ENCODE measurements around the gene TTC23.
A peak's percentile ranks its signal among the peaks of the same experiment; 100 is the strongest.
"Not testable (repeated sequence)": the region's sequence is repeated elsewhere in the genome, so short reads cannot be mapped to it uniquely, and the experiment has no call there.

The TTC23 gene

DNA sequence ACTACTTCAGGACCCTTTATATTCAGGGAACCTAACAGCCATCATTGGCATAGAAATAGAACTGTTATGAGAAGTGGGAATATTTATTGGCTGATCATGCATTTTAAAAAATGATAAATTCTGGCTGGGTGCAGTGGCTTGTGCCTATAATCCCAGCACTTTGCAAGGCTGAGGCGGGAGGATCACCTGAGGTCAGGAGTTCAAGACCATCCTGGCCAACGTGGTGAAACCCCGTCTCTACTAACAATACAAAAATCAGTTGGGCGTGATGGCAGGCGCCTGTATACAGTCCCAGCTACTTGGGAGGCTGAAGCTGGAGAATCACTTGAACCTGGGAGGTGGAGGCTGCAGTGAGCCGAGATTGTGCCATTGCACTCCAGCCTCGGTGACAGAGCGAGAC is 137.7 kb downstream of the TTC23 start:
- not testable (repeated sequence) for H3K9me3 ChIP-seq (ENCODE audit: control insufficient read depth in 2 of 2, low read length in 2 of 2); H3K27me3 ChIP-seq (ENCODE audit: control insufficient read depth in 1 of 2, insufficient read depth in 2 of 2, low read length in 2 of 2)
- H3K4me3 ChIP-seq (ENCODE audit: low read length in 2 of 2): peak overlapping the region; percentile 77 to 91
- H3K9ac ChIP-seq (ENCODE audit: low read length in 2 of 2): peak overlapping the region; percentile 13 to 97
- peak overlapping the region; percentile 98 for H3K27ac ChIP-seq (ENCODE audit: low read length)
- peaks cover 83% of the 10 kb centered on the region for H3K4me1 ChIP-seq (ENCODE audit: control insufficient read depth, insufficient read depth, low read length)
- peaks cover 47 to 49% of the 10 kb centered on the region in 2 donors for H3K36me3 ChIP-seq (ENCODE audit: control insufficient read depth in 2 of 2, insufficient read depth in 2 of 2, low read length in 2 of 2)

DNA sequence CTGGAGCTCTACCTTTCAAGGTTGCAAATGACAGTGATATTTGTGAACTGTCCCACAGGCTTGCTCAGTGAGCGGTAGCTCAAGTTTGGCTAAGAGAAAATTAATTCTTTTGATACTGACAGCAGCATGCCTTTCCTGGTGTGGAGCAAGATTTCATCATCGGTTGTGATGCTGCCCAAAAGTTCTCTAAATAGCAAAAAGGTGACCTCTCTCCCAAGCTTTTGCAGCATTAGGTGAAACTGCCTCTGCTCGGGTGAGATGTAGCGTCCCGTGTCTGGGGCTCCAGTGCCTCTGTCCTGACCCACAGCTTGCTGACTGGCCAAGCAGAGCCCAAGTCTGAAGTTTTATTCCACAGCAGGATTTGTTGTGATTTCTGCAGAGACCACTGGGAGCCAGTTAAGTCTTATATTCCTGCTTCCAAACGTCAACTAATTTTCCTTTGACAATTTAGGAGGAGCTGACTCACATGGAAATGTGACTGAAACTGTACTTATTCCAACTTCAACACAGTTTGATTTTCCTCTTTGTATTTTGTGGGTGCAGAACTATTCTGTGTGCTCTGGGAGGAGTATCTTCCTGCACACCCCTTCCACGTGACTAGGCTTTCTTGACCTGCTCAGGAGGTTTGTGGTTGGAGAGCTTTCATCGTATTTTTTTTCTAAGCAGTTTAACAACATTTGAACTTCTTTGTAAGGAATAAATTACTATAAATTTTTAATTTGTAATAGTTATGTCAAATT is 138.6 kb downstream of the TTC23 start:
- H3K9me3 ChIP-seq (ENCODE audit: control insufficient read depth in 2 of 2, low read length in 2 of 2): no peaks in the 10 kb centered on the region
- H3K27me3 ChIP-seq (ENCODE audit: control insufficient read depth in 1 of 2, insufficient read depth in 2 of 2, low read length in 2 of 2): no peaks in the 10 kb centered on the region
- peak overlapping the region; percentile 98 for H3K27ac ChIP-seq (ENCODE audit: low read length)
- H3K36me3 ChIP-seq (ENCODE audit: control insufficient read depth in 2 of 2, insufficient read depth in 2 of 2, low read length in 2 of 2): peaks cover 39 to 47% of the 10 kb centered on the region in 2 donors
- H3K9ac ChIP-seq (ENCODE audit: low read length in 2 of 2): peak overlapping the region; percentile 47 to 97
- peaks cover 82% of the 10 kb centered on the region for H3K4me1 ChIP-seq (ENCODE audit: control insufficient read depth, insufficient read depth, low read length)
- peak overlapping the region; percentile 77 to 91 for H3K4me3 ChIP-seq (ENCODE audit: low read length in 2 of 2)

DNA sequence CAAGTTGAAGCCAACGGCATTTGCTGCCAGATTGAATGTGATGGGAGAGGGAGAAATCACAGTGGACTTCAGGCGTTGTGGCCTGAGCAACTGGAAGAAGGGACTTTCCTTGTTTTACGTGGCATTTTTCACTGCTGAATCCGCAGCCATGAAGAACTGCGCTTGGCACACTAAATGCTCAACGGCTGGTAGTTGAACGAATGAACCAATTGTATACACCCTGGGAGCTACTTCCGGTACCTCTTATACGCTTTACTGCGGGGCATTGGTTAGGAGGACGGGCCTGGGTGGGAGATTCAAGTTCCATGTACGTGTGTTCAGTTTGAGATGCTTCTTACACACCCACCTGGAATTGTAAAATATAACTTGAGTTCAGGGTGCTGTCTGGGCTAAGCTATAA is 139.3 kb downstream of the TTC23 start:
- Histone ChIP-seq H3K9ac (ENCODE audit: low read length in 2 of 2) (peak overlapping the region; percentile 96 to 97), H3K36me3 (ENCODE audit: control insufficient read depth in 2 of 2, insufficient read depth in 2 of 2, low read length in 2 of 2) (peaks cover 38 to 46% of the 10 kb centered on the region in 2 donors), H3K27ac (ENCODE audit: low read length) (peak overlapping the region; percentile 98), H3K4me3 (ENCODE audit: low read length in 2 of 2) (peak overlapping the region; percentile 77 to 91), H3K9me3 (ENCODE audit: control insufficient read depth in 2 of 2, low read length in 2 of 2) (no peaks in the 10 kb centered on the region), H3K4me1 (ENCODE audit: control insufficient read depth, insufficient read depth, low read length) (peaks cover 80% of the 10 kb centered on the region), H3K27me3 (ENCODE audit: control insufficient read depth in 1 of 2, insufficient read depth in 2 of 2, low read length in 2 of 2) (no peaks in the 10 kb centered on the region)

DNA sequence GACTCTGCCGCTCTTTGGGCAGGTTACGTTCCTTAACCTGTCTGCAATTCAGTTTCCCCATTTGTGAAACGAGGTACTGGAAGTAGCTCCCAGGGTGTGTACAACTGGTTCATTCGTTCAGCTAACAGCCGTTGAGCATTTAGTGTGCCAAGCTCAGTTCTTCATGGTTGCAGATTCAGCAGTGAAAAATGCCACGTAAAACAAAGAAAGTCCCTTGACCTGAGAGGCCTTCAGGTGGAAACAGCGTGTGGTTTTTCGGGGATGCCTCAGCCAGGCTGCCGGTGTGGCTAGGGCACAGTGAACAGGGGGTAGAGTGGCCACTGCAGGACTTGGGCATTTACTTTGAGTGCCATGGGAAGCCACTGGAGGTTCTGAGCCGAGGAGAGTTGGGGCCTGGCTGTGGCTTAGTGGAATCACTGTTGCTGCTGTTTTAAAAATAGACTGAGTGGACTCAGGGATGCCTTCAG is 139.8 kb downstream of the TTC23 start:
- peak overlapping the region; percentile 77 to 91 for H3K4me3 ChIP-seq (ENCODE audit: low read length in 2 of 2)
- peak overlapping the region; percentile 98 for H3K27ac ChIP-seq (ENCODE audit: low read length)
- no peaks in the 10 kb centered on the region for H3K27me3 ChIP-seq (ENCODE audit: control insufficient read depth in 1 of 2, insufficient read depth in 2 of 2, low read length in 2 of 2)
- peaks cover 34 to 42% of the 10 kb centered on the region in 2 donors for H3K36me3 ChIP-seq (ENCODE audit: control insufficient read depth in 2 of 2, insufficient read depth in 2 of 2, low read length in 2 of 2)
- peak overlapping the region; percentile 96 to 97 for H3K9ac ChIP-seq (ENCODE audit: low read length in 2 of 2)
- H3K4me1 ChIP-seq (ENCODE audit: control insufficient read depth, insufficient read depth, low read length): peaks cover 75% of the 10 kb centered on the region
- no peaks in the 10 kb centered on the region for H3K9me3 ChIP-seq (ENCODE audit: control insufficient read depth in 2 of 2, low read length in 2 of 2)

DNA sequence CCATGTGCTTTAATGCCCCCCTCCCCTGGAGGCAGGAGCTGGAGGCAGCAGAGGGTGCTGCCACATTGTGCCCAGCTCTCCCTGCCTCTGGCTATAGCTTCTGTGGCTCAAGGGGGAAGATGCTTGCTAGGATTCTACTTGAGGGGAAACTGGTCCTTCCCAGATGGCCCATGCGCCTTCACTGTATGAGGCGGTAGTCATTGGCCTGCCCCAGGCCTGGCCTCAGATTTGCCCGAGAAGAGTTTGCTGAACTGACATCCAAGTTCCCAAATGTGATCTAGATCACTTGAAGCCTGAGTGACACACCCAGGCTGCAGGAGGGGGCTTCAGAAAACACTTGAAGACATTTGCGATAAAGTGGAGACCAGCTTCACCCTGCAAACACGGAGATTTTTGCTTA is 140.4 kb downstream of the TTC23 start:
- Histone ChIP-seq H3K36me3 (ENCODE audit: control insufficient read depth in 2 of 2, insufficient read depth in 2 of 2, low read length in 2 of 2) (peaks cover 28 to 37% of the 10 kb centered on the region in 2 donors), H3K9me3 (ENCODE audit: control insufficient read depth in 2 of 2, low read length in 2 of 2) (no peaks in the 10 kb centered on the region), H3K4me3 (ENCODE audit: low read length in 2 of 2) (peak overlapping the region; percentile 77 to 91), H3K9ac (ENCODE audit: low read length in 2 of 2) (peak overlapping the region; percentile 96 to 97), H3K27ac (ENCODE audit: low read length) (peak overlapping the region; percentile 98), H3K4me1 (ENCODE audit: control insufficient read depth, insufficient read depth, low read length) (peaks cover 69% of the 10 kb centered on the region), H3K27me3 (ENCODE audit: control insufficient read depth in 1 of 2, insufficient read depth in 2 of 2, low read length in 2 of 2) (no peaks in the 10 kb centered on the region)

DNA sequence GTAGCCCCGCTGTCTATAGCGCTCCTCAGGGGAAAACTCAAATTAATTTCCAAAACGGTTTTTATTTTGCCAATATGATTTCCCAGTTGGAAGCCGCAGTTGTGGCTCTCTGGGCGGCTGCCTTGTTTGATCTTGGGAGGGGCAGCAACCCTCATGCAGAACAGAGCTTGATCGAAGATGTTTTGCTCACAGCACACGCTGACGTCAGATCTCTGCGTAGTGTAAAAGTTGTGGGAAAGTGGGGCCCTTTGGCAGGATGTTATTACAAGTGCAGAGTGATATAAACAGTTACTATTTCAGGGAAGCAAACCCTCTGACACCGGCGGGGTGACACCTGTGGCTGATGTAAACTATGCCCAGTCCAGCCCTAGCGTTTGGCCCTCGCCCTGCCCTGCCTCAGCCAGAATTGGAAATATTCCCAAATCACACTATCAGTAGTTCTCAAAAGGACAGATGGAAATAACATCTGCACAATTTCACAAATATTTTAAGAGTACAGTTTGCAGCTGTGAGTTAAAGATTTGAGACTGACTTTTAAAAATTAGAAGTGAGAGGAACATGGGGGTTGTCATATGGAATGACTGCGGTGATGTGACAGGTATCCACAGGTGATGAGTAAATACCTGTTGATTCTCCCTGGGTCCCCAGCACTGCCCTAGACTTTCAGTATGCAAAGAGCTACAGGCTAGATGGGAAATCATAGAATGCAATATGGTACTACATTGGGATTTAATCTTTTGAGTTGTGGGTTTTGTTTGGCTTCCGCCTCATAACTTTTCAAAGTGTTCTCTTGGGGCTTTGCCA is 142.8 kb downstream of the TTC23 start:
- Histone ChIP-seq H3K9me3 (ENCODE audit: control insufficient read depth in 2 of 2, low read length in 2 of 2) (no peaks in the 10 kb centered on the region), H3K4me1 (ENCODE audit: control insufficient read depth, insufficient read depth, low read length) (peaks cover 47% of the 10 kb centered on the region), H3K9ac (ENCODE audit: low read length in 2 of 2) (peak overlapping the region; percentile 96 to 97), H3K27ac (ENCODE audit: low read length) (peak overlapping the region; percentile 98), H3K4me3 (ENCODE audit: low read length in 2 of 2) (peak overlapping the region; percentile 77 to 91), H3K27me3 (ENCODE audit: control insufficient read depth in 1 of 2, insufficient read depth in 2 of 2, low read length in 2 of 2) (no peaks in the 10 kb centered on the region), H3K36me3 (ENCODE audit: control insufficient read depth in 2 of 2, insufficient read depth in 2 of 2, low read length in 2 of 2) (peaks cover 18 to 27% of the 10 kb centered on the region in 2 donors)

DNA sequence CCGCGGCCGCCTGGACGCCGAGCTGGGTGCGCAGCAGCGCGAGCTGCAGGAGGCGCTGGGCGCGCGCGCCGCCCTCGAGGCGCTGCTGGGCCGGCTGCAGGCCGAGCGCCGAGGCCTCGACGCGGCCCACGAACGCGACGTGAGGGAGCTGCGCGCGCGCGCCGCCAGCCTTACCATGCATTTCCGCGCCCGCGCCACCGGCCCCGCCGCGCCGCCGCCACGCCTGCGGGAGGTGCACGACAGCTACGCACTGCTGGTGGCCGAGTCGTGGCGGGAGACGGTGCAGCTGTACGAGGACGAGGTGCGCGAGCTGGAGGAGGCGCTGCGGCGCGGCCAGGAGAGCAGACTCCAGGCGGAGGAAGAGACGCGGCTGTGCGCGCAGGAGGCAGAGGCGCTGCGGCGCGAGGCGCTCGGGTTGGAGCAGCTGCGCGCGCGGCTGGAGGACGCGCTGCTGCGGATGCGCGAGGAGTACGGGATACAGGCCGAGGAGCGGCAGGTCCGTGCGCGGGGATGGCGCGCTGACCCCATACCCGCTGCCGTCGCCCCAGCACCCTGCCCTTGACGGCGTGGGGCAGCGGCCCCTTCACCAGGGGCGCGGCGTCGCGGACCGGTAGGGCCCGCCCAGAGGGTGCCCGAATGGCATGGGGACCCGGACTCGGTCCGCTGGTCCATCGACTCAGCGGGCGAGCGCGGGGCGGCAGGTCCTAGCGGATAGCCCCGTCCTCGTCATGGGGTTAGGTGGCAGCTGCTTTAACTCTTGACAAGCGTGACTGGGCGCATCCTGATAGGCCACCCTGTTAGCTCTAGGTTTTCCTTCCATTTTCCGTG is 143.7 kb downstream of the TTC23 start:
- Histone ChIP-seq H3K27me3 (ENCODE audit: control insufficient read depth in 1 of 2, insufficient read depth in 2 of 2, low read length in 2 of 2) (no peaks in the 10 kb centered on the region), H3K4me3 (ENCODE audit: low read length in 2 of 2) (peak overlapping the region; percentile 77 to 91), H3K9me3 (ENCODE audit: control insufficient read depth in 2 of 2, low read length in 2 of 2) (no peaks in the 10 kb centered on the region), H3K9ac (ENCODE audit: low read length in 2 of 2) (peak overlapping the region; percentile 96 to 97), H3K36me3 (ENCODE audit: control insufficient read depth in 2 of 2, insufficient read depth in 2 of 2, low read length in 2 of 2) (peaks cover 18 to 25% of the 10 kb centered on the region in 2 donors), H3K27ac (ENCODE audit: low read length) (peak overlapping the region; percentile 98), H3K4me1 (ENCODE audit: control insufficient read depth, insufficient read depth, low read length) (peaks cover 38% of the 10 kb centered on the region)

DNA sequence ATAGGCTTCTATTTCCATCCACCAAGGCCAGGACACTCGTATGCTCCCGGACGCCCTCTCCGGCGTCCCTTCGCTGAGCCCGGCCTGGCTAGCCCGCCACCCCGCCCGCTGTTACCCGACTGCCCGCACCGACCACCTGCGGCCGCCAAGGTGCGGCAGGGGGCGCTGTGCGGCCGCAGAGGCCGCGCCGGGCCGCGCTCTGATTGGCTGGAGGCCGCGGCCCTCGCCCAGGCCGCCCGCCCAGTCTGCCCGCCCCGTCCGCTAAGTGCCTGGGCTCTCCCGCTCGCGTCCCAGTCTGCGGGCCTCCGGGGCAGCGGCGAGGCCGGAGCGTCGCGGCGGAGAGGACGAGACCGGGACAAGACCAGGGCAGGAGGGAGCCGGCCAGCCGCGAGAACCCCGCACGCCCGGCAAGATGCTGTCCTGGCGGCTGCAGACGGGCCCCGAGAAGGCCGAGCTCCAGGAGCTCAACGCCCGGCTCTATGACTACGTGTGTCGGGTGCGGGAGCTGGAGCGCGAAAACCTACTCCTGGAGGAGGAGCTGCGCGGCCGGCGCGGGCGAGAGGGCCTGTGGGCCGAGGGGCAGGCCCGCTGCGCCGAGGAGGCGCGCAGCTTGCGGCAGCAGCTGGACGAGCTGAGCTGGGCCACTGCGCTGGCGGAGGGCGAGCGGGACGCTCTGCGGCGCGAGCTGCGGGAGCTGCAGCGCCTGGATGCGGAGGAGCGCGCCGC is 144.4 kb downstream of the TTC23 start, which contains the start of gene SYNM:
Gene SYNM (plus strand): TSS at position 293 of the 726 bp plus-strand sequence. CDS start 120 bp downstream, at position 413.
- peaks cover 14 to 22% of the 10 kb centered on the region in 2 donors for H3K36me3 ChIP-seq (ENCODE audit: control insufficient read depth in 2 of 2, insufficient read depth in 2 of 2, low read length in 2 of 2)

DNA sequence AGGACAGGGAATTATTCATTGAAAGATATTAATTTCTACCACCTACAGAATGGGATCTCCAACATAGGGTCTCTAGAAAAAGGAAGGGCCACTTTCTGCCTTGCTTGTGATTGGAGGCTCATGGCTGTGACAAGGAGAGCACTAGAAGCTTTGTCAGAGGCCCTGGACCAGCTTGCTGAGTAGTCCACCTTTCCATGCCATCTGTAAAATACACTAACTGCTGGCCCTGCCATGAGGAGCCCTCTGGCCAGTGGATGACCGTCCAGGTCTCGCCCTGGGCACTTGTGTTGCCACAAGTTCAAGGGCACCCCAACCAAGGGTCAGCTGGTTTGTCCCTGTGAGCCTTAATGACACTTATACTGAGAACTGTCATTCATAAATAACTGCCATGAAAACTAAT is 146.1 kb downstream of the TTC23 start:
- Histone ChIP-seq H3K9me3 (ENCODE audit: control insufficient read depth in 2 of 2, low read length in 2 of 2) (no peaks in the 10 kb centered on the region), H3K4me3 (ENCODE audit: low read length in 2 of 2) (no peak overlapping the region), H3K4me1 (ENCODE audit: control insufficient read depth, insufficient read depth, low read length) (peaks cover 23% of the 10 kb centered on the region), H3K9ac (ENCODE audit: low read length in 2 of 2) (no peak overlapping the region), H3K36me3 (ENCODE audit: control insufficient read depth in 2 of 2, insufficient read depth in 2 of 2, low read length in 2 of 2) (peaks cover 0 to 9% of the 10 kb centered on the region in 2 donors), H3K27me3 (ENCODE audit: control insufficient read depth in 1 of 2, insufficient read depth in 2 of 2, low read length in 2 of 2) (no peaks in the 10 kb centered on the region), H3K27ac (ENCODE audit: low read length) (no peak overlapping the region)

More for the DNA sequence above, 144.4 kb downstream of the TTC23 start, which contains the start of gene SYNM:
- Histone ChIP-seq H3K9me3 (ENCODE audit: control insufficient read depth in 2 of 2, low read length in 2 of 2) (no peaks in the 10 kb centered on the region), H3K4me1 (ENCODE audit: control insufficient read depth, insufficient read depth, low read length) (peaks cover 36% of the 10 kb centered on the region), H3K27ac (ENCODE audit: low read length) (peak within 1 kb of the TSS; percentile 98), H3K9ac (ENCODE audit: low read length in 2 of 2) (peak within 1 kb of the TSS; percentile 96 to 97), H3K4me3 (ENCODE audit: low read length in 2 of 2) (peak within 1 kb of the TSS; percentile 77 to 91), H3K27me3 (ENCODE audit: control insufficient read depth in 1 of 2, insufficient read depth in 2 of 2, low read length in 2 of 2) (no peaks in the 10 kb centered on the region)

Measured in stomach smooth muscle (tissue), 2 donors.